ENCODE measurements around the gene PAFAH1B1. TPM values are rescaled to one million over a fixed set of nuclear protein-coding genes. Genes with fewer than 3 reads are reported as not detected.

Gene PAFAH1B1
- polyA plus RNA-seq, 1 donor (not counting 4 experiments of a cell fraction or from before 2014, with no cell fraction given), result 119 TPM

- H4K20me1 ChIP-seq (ENCODE audit: control insufficient read depth, extremely low read depth, insufficient read depth, low read length), result no peaks in the 10 kb centered on the region
- FAIRE-seq (no peak), DNase-seq (ENCODE audit: low read depth, low spot score) (no peak)
- dilution Hi-C loops (cut with MboI; ENCODE audit: extremely low pct_ligation_motif_present, low sequenced_read_pairs), result no loop called here
- no peak overlapping the region for H3K4me2 ChIP-seq (ENCODE audit: control insufficient read depth, extremely low read depth, insufficient read depth, low read depth, low read length)
- H3K4me1 ChIP-seq (ENCODE audit: control insufficient read depth, extremely low read depth, insufficient read depth, low read length), result no peaks in the 10 kb centered on the region
- H3K27ac ChIP-seq (ENCODE audit: control insufficient read depth, insufficient read depth, low read length), result no peak overlapping the region
- H3K36me3 ChIP-seq (ENCODE audit: control insufficient read depth in 2 of 2, extremely low read depth in 1 of 2, insufficient read depth in 2 of 2, low read length in 2 of 2), result no peaks in the 10 kb centered on the region
- no peaks in the 10 kb centered on the region for H3K9me3 ChIP-seq (ENCODE audit: control insufficient read depth, low read depth, low read length)
- H3K9ac ChIP-seq (ENCODE audit: control insufficient read depth, extremely low read depth, insufficient read depth, low read length), result no peak overlapping the region
- H3K79me2 ChIP-seq (ENCODE audit: control insufficient read depth, insufficient read depth, low read length), result no peaks in the 10 kb centered on the region
- no peak for TF ChIP-seq CTCF (optimal IDR thresholded peaks at IDR 0.05 in 1 of 3, IDR thresholded peaks at IDR 0.05 in 1 of 3, conservative IDR thresholded peaks at IDR 0.05 in 1 of 3; ENCODE audit: extremely low read depth in 1 of 3, insufficient read depth in 2 of 3, low read length in 3 of 3)
- TF ChIP-seq EZH2 (IDR thresholded peaks at IDR 0.05; ENCODE audit: low read length), result no peak
- no peaks in the 10 kb centered on the region for H3K27me3 ChIP-seq (ENCODE audit: control insufficient read depth, extremely low read depth, insufficient read depth, low read length)
- no peak overlapping the region for H2AFZ ChIP-seq (ENCODE audit: control insufficient read depth, low read length)
- no peaks in the 10 kb centered on the region for H3K9me1 ChIP-seq (ENCODE audit: control insufficient read depth, extremely low read depth, insufficient read depth, low read length)
- no peak overlapping the region for H3K4me3 ChIP-seq (ENCODE audit: control insufficient read depth in 2 of 3, extremely low read depth in 1 of 3, insufficient read depth in 2 of 3, low read depth in 1 of 3, low read length in 3 of 3)
These were observed 11.0 kb upstream of the PAFAH1B1 start for GRCh38 chr17:2582493-2582892.

DNA sequence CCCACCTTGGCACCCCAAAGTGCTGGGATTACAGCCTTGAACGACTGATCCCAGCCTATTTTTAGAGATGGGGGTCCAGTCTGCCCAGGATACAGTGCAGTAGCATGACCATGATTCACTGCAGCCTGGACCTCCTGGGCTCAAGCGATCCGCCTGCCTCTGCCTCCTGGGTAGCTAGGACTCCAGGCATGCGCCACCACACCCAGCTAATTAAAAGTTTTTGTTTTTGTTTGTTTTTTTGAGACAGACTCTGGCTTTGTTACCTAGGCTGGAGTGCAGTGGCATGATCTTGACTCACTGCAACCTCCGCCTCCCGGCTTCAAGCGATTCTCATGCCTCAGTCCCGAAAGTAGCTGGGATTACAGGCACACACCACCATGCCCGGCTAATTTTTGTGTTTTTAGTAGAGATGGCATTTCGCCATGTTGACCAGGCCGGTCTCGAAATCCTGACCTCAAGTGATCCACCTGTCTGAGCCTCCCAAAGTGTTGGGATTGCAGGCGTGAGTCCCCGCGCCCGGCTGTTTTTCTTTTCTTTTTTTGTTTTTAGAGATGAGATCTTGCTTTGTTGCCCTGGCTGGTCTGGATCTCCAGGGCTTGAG is 2.3 kb upstream of the PAFAH1B1 start:
- no peaks in the 10 kb centered on the region for H3K27me3 ChIP-seq (ENCODE audit: control insufficient read depth, extremely low read depth, insufficient read depth, low read length)
- no peak for DNase-seq (ENCODE audit: low read depth, low spot score)
- no peaks in the 10 kb centered on the region for H3K9me3 ChIP-seq (ENCODE audit: control insufficient read depth, low read depth, low read length)
- H3K27ac ChIP-seq (ENCODE audit: control insufficient read depth, insufficient read depth, low read length), result no peak overlapping the region
- H4K20me1 ChIP-seq (ENCODE audit: control insufficient read depth, extremely low read depth, insufficient read depth, low read length), result peaks cover 4% of the 10 kb centered on the region
- no peak overlapping the region for H2AFZ ChIP-seq (ENCODE audit: control insufficient read depth, low read length)
- H3K4me3 ChIP-seq (ENCODE audit: control insufficient read depth in 2 of 3, extremely low read depth in 1 of 3, insufficient read depth in 2 of 3, low read depth in 1 of 3, low read length in 3 of 3), result no peak overlapping the region
- H3K79me2 ChIP-seq (ENCODE audit: control insufficient read depth, insufficient read depth, low read length), result peaks cover 21% of the 10 kb centered on the region
- H3K36me3 ChIP-seq (ENCODE audit: control insufficient read depth in 2 of 2, extremely low read depth in 1 of 2, insufficient read depth in 2 of 2, low read length in 2 of 2), result peaks cover 0 to 2% of the 10 kb centered on the region in 2 experiments
- H3K9ac ChIP-seq (ENCODE audit: control insufficient read depth, extremely low read depth, insufficient read depth, low read length), result no peak overlapping the region
- dilution Hi-C loops (cut with MboI; ENCODE audit: extremely low pct_ligation_motif_present, low sequenced_read_pairs), result no loop called here
- FAIRE-seq, result no peak
- H3K4me1 ChIP-seq (ENCODE audit: control insufficient read depth, extremely low read depth, insufficient read depth, low read length), result peaks cover 11% of the 10 kb centered on the region
- no peak for TF ChIP-seq CTCF (optimal IDR thresholded peaks at IDR 0.05 in 1 of 3, IDR thresholded peaks at IDR 0.05 in 1 of 3, conservative IDR thresholded peaks at IDR 0.05 in 1 of 3; ENCODE audit: extremely low read depth in 1 of 3, insufficient read depth in 2 of 3, low read length in 3 of 3)
- TF ChIP-seq EZH2 (IDR thresholded peaks at IDR 0.05; ENCODE audit: low read length), result no peak
- no peaks in the 10 kb centered on the region for H3K9me1 ChIP-seq (ENCODE audit: control insufficient read depth, extremely low read depth, insufficient read depth, low read length)
- no peak overlapping the region for H3K4me2 ChIP-seq (ENCODE audit: control insufficient read depth, extremely low read depth, insufficient read depth, low read depth, low read length)
